Measurements from ENCODE around the gene SLC37A3. TPM values are rescaled to one million over a fixed set of nuclear protein-coding genes. Genes with fewer than 3 reads are reported as not detected.
"Not testable (repeated sequence)": the region's sequence is repeated elsewhere in the genome, so short reads cannot be mapped to it uniquely, and the experiment has no call there.

Gene SLC37A3
- total and polyA plus RNA-seq, 4 donors: 7.3 to 30.8 (median 10.6) TPM

DNA sequence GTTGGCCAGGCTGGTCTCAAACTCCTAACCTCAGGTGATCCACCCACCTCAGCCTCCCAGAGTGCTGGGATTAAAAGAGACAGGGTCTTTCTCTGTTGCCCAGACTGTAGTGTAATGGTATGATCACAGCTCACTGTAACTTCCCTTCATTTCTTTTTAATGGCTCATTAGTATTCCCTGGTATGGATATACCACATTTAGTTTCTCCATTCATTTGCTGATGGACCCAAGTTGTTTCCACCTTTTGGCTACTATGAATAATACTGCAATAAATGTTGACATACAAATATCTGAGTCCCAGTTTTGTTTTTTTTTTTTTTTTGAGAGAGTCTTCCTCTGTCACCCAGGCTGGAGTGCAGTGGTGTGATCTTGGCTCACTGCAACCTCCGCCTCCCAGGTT lies 59.4 kb downstream of the SLC37A3 start:
- H3K4me1 ChIP-seq (ENCODE audit: control insufficient read depth in 4 of 4, insufficient read depth in 4 of 4, low read length in 3 of 4); DNase-seq (ENCODE audit: low spot score); H3K27me3 ChIP-seq (ENCODE audit: control insufficient read depth in 4 of 4, insufficient read depth in 4 of 4, low read length in 3 of 4); H3K4me3 ChIP-seq (ENCODE audit: low read depth in 1 of 3, low read length in 3 of 3); H3K9ac ChIP-seq (ENCODE audit: low read depth in 1 of 2, low read length in 2 of 2); H3K9me3 ChIP-seq (ENCODE audit: control insufficient read depth in 4 of 4, low read length in 3 of 4); H3K27ac ChIP-seq (ENCODE audit: low read depth in 1 of 2, low read length in 2 of 2): not testable (repeated sequence)
- 95% methylated on average over 1 of the region's 1 CpG for WGBS
- peaks cover 3 to 25% (median 17%) of the 10 kb centered on the region in 4 donors for H3K36me3 ChIP-seq (ENCODE audit: control insufficient read depth in 4 of 4, insufficient read depth in 3 of 4, low read depth in 1 of 4, low read length in 3 of 4)

DNA sequence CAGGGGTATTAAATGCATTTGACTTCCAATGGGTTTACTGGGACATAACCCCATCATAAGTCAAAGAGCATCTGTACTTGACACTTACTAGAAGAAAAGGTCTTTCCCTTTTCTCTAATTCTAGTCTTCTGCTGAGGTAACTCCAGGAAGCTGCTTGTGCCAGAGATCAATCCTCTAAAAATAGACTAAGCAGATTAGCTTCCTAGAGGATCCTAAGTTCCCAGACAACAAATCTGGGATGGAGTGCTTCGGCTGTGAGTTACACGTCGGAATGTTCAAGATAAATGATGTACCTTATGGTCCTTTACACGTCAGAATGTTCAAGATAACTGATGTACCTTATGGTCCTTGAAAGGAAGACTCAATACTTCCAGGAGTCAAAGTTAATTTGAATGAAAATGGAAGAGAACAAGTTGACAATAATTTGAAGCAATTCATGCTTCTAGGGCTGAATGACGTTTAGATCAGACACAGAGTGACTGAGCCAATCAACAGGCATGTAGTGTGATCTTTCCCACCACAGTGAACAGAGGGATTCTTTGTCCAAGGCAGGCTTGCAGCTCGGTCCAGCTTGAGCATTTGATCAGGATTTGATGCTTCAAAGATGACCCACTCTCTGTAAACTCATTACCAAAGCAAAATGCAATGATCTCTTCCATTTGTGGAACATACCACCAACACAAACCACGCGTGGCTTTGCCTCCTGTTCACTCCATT lies 63.8 kb downstream of the SLC37A3 start:
- Histone ChIP-seq H3K4me1 (ENCODE audit: control insufficient read depth in 4 of 4, insufficient read depth in 4 of 4, low read length in 3 of 4) (no peaks in the 10 kb centered on the region), H3K9me3 (ENCODE audit: control insufficient read depth in 4 of 4, low read length in 3 of 4) (no peaks in the 10 kb centered on the region), H3K36me3 (ENCODE audit: control insufficient read depth in 4 of 4, insufficient read depth in 3 of 4, low read depth in 1 of 4, low read length in 3 of 4) (peaks cover 2 to 13% (median 7%) of the 10 kb centered on the region in 4 donors), H3K4me3 (ENCODE audit: low read depth in 1 of 3, low read length in 3 of 3) (no peak overlapping the region), H3K27ac (ENCODE audit: low read depth in 1 of 2, low read length in 2 of 2) (no peak overlapping the region), H3K27me3 (ENCODE audit: control insufficient read depth in 4 of 4, insufficient read depth in 4 of 4, low read length in 3 of 4) (no peaks in the 10 kb centered on the region), H3K9ac (ENCODE audit: low read depth in 1 of 2, low read length in 2 of 2) (no peak overlapping the region)
- TF ChIP-seq HNF4A (conservative IDR thresholded peaks at IDR 0.05): no peak
- TF ChIP-seq, protein P1, sequence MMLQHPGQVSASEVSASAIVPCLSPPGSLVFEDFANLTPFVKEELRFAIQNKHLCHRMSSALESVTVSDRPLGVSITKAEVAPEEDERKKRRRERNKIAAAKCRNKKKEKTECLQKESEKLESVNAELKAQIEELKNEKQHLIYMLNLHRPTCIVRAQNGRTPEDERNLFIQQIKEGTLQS (IDR thresholded peaks at IDR 0.05): no peak
- TF ChIP-seq EGR1 (IDR thresholded peaks at IDR 0.05; ENCODE audit: low read depth in 2 of 2): no peak
- TF ChIP-seq YY1 (IDR thresholded peaks at IDR 0.05): no peak
- no peak for TF ChIP-seq FOXA2 (IDR thresholded peaks at IDR 0.05)
- no peak for TF ChIP-seq FOXA1 (IDR thresholded peaks at IDR 0.05)
- no peak for TF ChIP-seq RAD21 (IDR thresholded peaks at IDR 0.05)
- TF ChIP-seq, protein P2, sequence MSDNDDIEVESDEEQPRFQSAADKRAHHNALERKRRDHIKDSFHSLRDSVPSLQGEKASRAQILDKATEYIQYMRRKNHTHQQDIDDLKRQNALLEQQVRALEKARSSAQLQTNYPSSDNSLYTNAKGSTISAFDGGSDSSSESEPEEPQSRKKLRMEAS (IDR thresholded peaks at IDR 0.05): no peak
- no peak for TF ChIP-seq JUND (IDR thresholded peaks at IDR 0.05)
- TF ChIP-seq, protein P3, sequence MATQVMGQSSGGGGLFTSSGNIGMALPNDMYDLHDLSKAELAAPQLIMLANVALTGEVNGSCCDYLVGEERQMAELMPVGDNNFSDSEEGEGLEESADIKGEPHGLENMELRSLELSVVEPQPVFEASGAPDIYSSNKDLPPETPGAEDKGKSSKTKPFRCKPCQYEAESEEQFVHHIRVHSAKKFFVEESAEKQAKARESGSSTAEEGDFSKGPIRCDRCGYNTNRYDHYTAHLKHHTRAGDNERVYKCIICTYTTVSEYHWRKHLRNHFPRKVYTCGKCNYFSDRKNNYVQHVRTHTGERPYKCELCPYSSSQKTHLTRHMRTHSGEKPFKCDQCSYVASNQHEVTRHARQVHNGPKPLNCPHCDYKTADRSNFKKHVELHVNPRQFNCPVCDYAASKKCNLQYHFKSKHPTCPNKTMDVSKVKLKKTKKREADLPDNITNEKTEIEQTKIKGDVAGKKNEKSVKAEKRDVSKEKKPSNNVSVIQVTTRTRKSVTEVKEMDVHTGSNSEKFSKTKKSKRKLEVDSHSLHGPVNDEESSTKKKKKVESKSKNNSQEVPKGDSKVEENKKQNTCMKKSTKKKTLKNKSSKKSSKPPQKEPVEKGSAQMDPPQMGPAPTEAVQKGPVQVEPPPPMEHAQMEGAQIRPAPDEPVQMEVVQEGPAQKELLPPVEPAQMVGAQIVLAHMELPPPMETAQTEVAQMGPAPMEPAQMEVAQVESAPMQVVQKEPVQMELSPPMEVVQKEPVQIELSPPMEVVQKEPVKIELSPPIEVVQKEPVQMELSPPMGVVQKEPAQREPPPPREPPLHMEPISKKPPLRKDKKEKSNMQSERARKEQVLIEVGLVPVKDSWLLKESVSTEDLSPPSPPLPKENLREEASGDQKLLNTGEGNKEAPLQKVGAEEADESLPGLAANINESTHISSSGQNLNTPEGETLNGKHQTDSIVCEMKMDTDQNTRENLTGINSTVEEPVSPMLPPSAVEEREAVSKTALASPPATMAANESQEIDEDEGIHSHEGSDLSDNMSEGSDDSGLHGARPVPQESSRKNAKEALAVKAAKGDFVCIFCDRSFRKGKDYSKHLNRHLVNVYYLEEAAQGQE (IDR thresholded peaks at IDR 0.05): no peak
- TF ChIP-seq, protein P4, sequence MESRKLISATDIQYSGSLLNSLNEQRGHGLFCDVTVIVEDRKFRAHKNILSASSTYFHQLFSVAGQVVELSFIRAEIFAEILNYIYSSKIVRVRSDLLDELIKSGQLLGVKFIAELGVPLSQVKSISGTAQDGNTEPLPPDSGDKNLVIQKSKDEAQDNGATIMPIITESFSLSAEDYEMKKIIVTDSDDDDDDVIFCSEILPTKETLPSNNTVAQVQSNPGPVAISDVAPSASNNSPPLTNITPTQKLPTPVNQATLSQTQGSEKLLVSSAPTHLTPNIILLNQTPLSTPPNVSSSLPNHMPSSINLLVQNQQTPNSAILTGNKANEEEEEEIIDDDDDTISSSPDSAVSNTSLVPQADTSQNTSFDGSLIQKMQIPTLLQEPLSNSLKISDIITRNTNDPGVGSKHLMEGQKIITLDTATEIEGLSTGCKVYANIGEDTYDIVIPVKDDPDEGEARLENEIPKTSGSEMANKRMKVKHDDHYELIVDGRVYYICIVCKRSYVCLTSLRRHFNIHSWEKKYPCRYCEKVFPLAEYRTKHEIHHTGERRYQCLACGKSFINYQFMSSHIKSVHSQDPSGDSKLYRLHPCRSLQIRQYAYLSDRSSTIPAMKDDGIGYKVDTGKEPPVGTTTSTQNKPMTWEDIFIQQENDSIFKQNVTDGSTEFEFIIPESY (IDR thresholded peaks at IDR 0.05): no peak
- TF ChIP-seq GABPA (IDR thresholded peaks at IDR 0.05 in 1 of 2, conservative IDR thresholded peaks at IDR 0.05 in 1 of 2): no peak
- no peak for TF ChIP-seq TAF1 (conservative IDR thresholded peaks at IDR 0.05)
- TF ChIP-seq SP1 (IDR thresholded peaks at IDR 0.05): no peak
- TF ChIP-seq NR2F2 (IDR thresholded peaks at IDR 0.05): no peak
- TF ChIP-seq, protein P5, sequence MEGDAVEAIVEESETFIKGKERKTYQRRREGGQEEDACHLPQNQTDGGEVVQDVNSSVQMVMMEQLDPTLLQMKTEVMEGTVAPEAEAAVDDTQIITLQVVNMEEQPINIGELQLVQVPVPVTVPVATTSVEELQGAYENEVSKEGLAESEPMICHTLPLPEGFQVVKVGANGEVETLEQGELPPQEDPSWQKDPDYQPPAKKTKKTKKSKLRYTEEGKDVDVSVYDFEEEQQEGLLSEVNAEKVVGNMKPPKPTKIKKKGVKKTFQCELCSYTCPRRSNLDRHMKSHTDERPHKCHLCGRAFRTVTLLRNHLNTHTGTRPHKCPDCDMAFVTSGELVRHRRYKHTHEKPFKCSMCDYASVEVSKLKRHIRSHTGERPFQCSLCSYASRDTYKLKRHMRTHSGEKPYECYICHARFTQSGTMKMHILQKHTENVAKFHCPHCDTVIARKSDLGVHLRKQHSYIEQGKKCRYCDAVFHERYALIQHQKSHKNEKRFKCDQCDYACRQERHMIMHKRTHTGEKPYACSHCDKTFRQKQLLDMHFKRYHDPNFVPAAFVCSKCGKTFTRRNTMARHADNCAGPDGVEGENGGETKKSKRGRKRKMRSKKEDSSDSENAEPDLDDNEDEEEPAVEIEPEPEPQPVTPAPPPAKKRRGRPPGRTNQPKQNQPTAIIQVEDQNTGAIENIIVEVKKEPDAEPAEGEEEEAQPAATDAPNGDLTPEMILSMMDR (IDR thresholded peaks at IDR 0.05; ENCODE audit: low read depth, low read length, missing input control): no peak
- TF ChIP-seq HNF4G (IDR thresholded peaks at IDR 0.05): no peak
- no peak for DNase-seq (ENCODE audit: low spot score)
- WGBS: 81% methylated on average over 8 of the region's 8 CpGs
